NOMO-1 treated with dmso at 0.1 percent for 144 hours (cell line): Measurements from ENCODE around the gene PRDM13.
"Not testable (repeated sequence)": the region's sequence is repeated elsewhere in the genome, so short reads cannot be mapped to it uniquely, and the experiment has no call there.

ENCODE experiments used
- DNase-seq: peaks from one replicate; lab custom pipeline; 2025; ENCODE audit not compliant: unreplicated experiment; lab: John Stamatoyannopoulos, UW

The PRDM13 gene

DNA sequence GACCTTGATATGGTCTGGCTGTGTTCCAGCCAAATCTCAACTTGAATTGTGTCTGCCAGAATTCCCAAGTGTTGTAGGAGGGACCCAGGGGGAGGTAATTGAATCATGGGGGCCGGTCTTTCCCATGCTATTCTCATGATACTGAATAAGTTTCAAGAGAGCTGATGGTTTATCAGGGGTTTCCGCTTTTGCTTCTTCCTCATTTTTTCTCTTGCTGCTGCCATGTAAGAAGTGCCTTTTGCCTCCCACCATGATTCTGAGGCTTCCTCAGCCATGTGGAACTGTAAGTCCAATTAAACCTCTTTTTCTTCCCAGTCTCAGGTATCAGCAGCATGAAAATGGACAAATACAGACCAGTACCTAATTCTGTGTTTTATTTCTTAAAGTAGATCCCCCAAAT is 15.4 kb downstream of the PRDM13 start:
- not testable (repeated sequence) for DNase-seq

DNA sequence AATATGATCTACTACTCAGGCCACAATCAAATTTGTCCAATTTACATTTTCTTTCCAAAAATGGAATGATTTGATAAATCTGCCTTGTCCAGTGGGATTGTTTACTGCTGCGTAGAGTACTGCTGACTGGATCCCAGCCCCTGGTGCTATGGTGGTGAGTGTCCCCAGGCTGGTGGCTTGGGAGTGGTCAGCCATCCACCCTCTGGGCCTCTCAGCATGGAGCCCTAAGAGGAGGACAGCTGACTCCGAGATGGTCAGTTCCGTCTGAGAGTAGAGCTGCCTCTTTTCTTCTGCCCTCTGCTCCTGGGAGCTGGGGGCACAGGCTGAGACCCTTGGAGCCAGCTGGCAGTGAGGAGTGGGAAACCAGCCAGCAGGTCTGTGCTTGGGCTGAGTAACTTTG is 22.7 kb downstream of the PRDM13 start:
- no peak for DNase-seq

DNA sequence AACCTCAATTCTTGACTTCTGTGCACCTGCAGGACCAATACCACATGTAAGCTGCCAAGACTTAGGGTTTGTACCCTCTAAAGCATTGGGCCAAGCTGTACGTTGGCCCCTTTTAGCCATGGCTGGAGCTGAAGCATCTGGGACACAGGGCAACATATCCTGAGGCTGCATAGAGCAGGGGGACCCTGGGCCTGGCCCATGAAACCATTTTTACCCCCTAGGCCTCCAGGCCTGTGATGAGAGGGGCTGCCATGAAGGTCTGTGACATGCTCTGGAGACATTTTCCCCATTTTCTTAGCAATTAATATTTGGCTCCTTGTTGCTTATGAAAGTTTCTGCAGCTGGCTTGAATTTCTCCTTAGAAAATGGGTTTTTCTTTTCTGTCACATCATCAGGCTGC is 31.0 kb downstream of the PRDM13 start:
- no peak for DNase-seq

DNA sequence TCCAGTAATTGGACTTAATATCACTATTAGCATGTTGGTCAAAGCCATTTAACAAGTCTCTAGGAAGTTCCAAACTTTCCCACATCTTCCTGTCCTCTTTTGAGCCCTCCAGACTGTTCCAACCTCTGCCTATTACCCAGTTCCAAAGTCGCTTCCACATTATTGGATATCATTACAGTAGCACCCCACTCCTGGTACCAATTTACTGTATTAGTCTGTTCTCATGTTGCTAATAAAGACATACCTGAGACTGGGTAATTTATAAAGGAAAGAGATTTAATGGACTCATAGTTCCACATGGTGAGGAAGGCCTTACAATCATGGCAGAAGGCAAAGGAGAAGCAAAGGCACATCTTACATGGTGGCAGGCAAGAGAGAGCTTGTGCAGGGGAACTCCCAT is 31.7 kb downstream of the PRDM13 start:
- DNase-seq, result not testable (repeated sequence)

DNA sequence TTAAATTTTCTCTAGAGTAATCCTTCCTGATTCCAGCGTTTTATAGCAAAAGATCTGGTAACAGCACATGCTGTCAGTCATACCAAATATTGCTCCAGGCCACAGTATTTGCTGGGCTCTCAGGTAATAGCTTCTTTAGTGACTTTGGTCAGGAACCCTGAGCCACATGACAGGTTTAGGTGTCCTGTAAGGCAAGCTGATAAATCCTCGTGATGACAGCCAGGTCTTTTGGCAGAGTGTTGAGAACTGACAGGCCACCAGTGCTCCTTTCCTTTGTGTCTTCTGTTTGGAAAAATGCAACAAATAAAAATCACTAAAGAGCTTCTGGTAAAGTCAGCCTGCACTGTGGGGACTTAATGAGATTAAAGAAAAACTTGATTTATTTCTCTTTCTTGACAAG is 34.6 kb downstream of the PRDM13 start:
- DNase-seq, result no peak

DNA sequence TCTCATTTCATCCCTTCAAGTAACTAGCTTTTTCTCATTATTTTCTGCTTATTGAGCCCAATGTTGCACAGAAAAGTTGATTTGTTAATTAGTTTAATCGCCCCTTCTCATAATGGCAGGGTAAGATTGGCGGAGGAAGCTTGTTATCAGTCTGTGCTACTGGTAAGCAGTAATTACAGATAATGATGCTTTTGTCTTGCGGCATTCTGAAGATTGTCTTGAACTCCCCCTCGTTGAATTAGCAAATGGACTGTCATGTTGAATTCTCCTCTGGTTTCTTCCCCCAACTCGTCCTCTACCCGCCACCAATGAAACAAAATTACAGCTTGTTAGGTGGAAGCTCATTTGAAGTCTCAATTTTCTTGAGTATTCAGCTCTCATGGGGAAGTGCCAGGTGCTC is 39.4 kb downstream of the PRDM13 start:
- DNase-seq, result no peak

DNA sequence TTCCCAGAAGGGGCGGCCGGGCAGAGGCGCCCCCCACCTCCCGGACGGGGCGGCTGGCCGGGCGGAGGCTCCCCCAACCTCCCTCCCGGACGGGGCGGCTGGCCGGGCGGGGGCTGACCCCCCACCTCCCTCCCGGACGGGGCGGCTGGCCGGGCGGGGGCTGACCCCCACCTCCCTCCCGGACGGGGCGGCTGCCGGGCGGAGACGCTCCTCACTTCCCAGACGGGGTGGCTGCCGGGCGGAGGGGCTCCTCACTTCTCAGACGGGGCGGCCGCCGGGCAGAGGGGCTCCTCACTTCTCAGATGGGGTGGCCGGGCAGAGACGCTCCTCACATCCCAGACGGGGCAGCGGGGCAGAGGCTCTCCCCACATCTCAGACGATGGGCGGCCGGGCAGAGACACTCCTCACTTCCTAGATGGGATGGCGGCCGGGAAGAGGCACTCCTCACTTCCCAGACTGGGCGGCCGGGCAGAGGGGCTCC is 43.5 kb downstream of the PRDM13 start:
- not testable (repeated sequence) for DNase-seq

DNA sequence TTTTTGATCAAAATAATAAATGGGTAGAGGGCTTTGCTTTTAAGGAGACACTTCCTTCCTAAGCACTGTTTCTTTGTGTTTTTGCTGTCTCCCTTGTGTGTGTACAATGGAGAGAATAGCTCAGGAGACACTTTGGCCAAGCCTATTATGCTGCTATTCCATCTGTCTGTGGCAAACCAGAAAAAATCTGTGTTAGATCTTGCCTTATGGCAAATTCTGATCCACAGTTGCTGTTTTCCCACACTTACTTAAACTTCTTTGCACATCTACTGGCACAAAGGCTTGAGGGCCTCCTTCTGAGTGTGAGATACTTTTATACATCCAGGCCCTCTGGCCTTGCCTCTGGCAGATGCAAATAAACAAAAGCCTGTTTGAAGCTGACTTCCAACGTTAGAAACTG is 53.6 kb downstream of the PRDM13 start:
- DNase-seq, result no peak

DNA sequence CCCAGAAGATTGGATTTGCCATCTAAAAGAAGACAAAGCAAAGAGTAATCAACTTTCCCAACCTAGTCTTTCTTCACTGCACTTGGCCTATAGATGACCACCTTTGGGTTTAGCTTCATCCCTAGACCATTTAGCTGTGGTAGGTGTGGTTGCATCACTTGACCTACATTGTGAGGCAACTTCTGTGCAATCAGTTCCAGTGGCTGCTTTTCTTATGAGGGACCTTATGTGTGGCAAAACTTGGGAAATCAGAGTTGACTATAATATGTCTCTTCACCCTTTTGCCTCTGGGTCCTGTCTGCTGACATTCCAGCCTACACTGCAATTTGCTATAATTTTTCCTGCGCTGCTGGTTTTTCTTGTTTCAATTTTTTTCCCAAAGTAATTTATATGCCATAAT is 55.2 kb downstream of the PRDM13 start:
- DNase-seq, result no peak

DNA sequence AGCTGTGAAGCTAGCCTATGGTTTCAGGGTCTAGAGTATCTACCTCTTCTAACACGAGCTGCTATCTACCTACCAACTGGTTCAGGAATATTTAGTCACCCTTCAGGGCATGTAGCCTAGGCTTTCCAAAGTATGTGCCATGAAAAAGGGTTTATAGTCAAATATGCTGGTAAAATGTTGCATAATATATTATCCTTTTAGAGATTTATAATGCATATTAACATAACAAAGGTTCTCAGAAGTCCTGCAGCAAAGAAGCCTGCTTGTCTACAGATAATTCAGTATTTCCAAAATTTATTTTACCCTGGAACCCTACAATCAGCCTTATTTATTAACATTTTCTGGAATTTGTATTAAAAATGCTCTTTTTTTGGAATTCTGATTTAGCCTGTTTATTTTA is 56.0 kb downstream of the PRDM13 start:
- DNase-seq, result no peak
